Endothelial cell (in vitro differentiated cells): ENCODE data around the gene ARMH1. TPM values are rescaled to one million over a fixed set of nuclear protein-coding genes. Genes with fewer than 3 reads are reported as not detected.

Experiments used
- DNase-seq: peaks from one replicate; pipeline ENCODE4 v3.0.0; 2021; ENCODE audit warnings: low spot score
- H3K27ac Mint-ChIP-seq: one replicate; pipeline ENCODE4 v1.8.0; 2021; ENCODE audit warnings: mixed read lengths, inconsistent platforms; ENCODE audit not compliant: unreplicated experiment
- H3K27me3 Mint-ChIP-seq: one replicate; pipeline ENCODE4 v1.8.0; 2021; ENCODE audit warnings: mild to moderate bottlenecking, moderate library complexity, mixed read lengths, inconsistent platforms; ENCODE audit not compliant: unreplicated experiment
- H3K36me3 Mint-ChIP-seq: one replicate; pipeline ENCODE4 v1.8.0; 2021; ENCODE audit warnings: mild to moderate bottlenecking, low read depth, mixed read lengths, inconsistent platforms; ENCODE audit not compliant: unreplicated experiment
- H3K4me1 Mint-ChIP-seq: one replicate; pipeline ENCODE4 v1.8.0; 2021; ENCODE audit warnings: mild to moderate bottlenecking, mixed read lengths, inconsistent platforms; ENCODE audit not compliant: unreplicated experiment
- H3K4me3 Mint-ChIP-seq: one replicate; pipeline ENCODE4 v1.8.0; 2021; ENCODE audit warnings: mild to moderate bottlenecking, mixed read lengths, inconsistent platforms; ENCODE audit not compliant: unreplicated experiment
- H3K9me3 Mint-ChIP-seq: one replicate; pipeline ENCODE4 v1.8.0; 2021; ENCODE audit warnings: mixed read lengths, inconsistent platforms; ENCODE audit not compliant: unreplicated experiment
- total RNA-seq: library from RNA; stranded (reverse); fragmentation: NEBNext Ultra II Directional; extraction: Animal tissue kit (Norgen Biotek cat#: 25700); gene quantifications from one replicate; pipeline ENCODE4 v1.2.1, GENCODE V29; 2021; ENCODE audit not compliant: unreplicated experiment
- TF ChIP-seq, protein P1 (sequence below): fragments of 200-600 bp; sonication (generic); IDR thresholded peaks from one replicate; pipeline ENCODE4 v1.5.0; 2021; ENCODE audit warnings: antibody characterized with exemption; ENCODE audit not compliant: unreplicated experiment

The ARMH1 gene
- total RNA-seq, 1 donor from 2014 or later, result 4.1 TPM

DNA sequence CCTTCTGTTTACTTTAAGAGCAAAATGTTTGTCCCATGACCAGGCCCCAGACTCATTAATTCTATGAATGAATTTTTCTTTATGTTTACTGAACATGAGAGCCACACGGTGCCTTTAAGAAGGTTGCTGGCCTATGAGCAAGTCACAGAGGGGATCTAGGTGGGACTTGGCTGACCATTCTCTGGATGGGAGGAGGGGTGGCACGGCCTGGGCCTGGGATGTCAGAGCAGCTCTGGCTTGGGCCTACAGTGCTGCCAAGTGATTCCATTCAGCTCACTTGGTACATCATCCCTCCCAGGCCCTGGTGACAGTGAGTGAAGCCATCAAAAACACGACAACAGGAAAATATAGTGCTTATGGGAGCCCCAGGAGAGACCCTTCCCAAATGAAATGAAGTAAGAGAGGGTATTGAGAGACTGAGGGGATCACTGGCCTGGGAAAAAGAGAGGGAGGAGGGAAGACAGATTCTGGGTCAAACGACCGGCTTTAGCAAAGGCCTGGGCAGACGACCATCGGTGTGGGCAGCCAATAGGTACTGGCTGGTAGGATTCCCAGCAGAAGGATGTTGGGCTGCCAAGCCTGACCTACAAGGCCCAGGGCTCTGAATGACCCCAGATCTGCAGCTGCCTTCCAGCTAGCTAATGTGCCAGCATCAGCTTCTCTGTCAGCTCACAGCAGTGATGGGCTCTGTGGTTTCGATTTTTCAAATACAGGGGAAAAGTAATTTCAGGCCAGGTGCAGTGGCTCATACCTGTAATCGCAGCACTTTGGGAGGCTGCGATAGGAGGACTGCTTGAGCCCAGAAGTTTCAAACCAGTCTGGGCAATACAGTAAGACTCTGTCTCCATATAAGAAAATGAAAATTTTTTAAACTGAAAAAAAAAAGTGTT lies 3.5 kb upstream of the ARMH1 start:
- Mint-ChIP-seq H3K4me1 (peaks cover 42% of the 10 kb centered on the region), H3K27me3 (peaks cover 12% of the 10 kb centered on the region), H3K27ac (peak overlapping the region; percentile 81), H3K36me3 (no peaks in the 10 kb centered on the region), H3K9me3 (no peaks in the 10 kb centered on the region), H3K4me3 (no peak overlapping the region)
- DNase-seq, result no peak
- TF ChIP-seq, protein P1, sequence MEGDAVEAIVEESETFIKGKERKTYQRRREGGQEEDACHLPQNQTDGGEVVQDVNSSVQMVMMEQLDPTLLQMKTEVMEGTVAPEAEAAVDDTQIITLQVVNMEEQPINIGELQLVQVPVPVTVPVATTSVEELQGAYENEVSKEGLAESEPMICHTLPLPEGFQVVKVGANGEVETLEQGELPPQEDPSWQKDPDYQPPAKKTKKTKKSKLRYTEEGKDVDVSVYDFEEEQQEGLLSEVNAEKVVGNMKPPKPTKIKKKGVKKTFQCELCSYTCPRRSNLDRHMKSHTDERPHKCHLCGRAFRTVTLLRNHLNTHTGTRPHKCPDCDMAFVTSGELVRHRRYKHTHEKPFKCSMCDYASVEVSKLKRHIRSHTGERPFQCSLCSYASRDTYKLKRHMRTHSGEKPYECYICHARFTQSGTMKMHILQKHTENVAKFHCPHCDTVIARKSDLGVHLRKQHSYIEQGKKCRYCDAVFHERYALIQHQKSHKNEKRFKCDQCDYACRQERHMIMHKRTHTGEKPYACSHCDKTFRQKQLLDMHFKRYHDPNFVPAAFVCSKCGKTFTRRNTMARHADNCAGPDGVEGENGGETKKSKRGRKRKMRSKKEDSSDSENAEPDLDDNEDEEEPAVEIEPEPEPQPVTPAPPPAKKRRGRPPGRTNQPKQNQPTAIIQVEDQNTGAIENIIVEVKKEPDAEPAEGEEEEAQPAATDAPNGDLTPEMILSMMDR, result no peak

DNA sequence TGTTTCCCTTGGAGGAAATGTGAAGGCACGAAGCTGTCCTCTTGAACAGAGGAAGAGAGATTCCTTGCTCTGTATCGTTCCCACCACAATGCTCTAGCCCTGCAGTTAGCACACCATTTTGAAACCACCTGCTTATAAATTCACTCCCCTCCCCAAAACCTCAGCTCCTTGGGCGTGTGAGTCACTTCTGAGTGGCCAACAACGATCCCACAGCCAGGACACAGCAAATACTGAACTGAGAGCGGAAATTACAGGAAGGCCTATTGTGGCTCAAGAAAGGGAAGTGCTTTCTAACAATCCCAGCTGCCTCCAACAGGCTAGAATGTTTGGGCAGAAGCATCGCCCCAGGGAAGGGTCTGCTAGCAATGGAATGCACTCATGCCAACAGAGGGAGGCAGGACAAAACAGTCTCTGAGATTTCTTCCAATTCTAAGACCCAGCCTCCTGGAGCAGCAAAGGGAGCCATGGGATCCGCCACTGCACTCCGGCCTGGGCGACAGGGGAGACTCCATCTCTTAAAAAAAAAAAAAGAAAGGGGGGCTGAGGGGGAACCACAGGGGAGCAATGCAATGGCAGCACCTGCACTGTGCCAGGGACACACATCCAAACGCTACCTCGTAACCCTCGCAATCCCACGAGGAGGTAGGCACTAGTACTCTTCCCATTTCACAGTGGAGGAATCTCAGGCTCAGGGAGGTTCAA lies 2.1 kb upstream of the ARMH1 start:
- peak; percentile 65 for DNase-seq
- Mint-ChIP-seq H3K27me3 (peaks cover 12% of the 10 kb centered on the region), H3K4me1 (peaks cover 42% of the 10 kb centered on the region), H3K9me3 (no peaks in the 10 kb centered on the region), H3K36me3 (no peaks in the 10 kb centered on the region), H3K27ac (peak overlapping the region; percentile 98), H3K4me3 (peak overlapping the region; percentile 93)
- TF ChIP-seq, protein P1, result no peak

GRCh38 chr1:44672961-44673674 lies 1.4 kb upstream of the ARMH1 start:
- Mint-ChIP-seq H3K4me1 (peaks cover 42% of the 10 kb centered on the region), H3K27ac (peak overlapping the region; percentile 98), H3K27me3 (peaks cover 12% of the 10 kb centered on the region), H3K4me3 (peak overlapping the region; percentile 93), H3K9me3 (no peaks in the 10 kb centered on the region), H3K36me3 (no peaks in the 10 kb centered on the region)
- TF ChIP-seq, protein P1, result no peak
- DNase-seq, result no peak

DNA sequence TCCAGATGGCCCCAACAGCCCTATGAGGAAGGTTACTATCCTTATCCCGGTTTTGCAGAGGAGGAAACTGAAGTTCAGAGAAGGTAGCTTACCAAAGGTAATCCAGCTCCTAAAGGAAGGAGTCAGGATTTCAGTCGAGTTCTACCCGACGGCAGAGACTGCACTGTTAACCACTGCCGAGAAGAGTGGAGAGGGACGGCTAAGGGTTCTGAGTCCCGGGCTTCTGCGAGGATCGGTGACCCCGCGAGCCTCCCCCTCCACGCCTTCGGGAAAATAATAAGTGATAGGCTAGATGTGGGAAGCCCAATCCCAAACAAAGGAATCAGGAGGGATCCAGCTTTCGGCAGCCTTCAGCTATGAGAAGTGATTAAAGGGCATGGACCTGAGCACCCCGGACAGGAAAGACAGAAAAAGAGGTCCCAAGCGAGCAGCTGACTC lies 820 bp upstream of the ARMH1 start:
- TF ChIP-seq, protein P1, result no peak
- Mint-ChIP-seq H3K36me3 (no peaks in the 10 kb centered on the region), H3K4me3 (peak overlapping the region; percentile 93), H3K4me1 (peaks cover 42% of the 10 kb centered on the region), H3K27ac (peak overlapping the region; percentile 98), H3K9me3 (no peaks in the 10 kb centered on the region), H3K27me3 (peaks cover 12% of the 10 kb centered on the region)
- DNase-seq, result no peak
